Measurements from ENCODE around the gene ITIH2.
A peak's percentile ranks its signal among the peaks of the same experiment; 100 is the strongest.

- TF ChIP-seq CTCF (IDR thresholded peaks at IDR 0.05) (no peak), MAX (IDR thresholded peaks at IDR 0.05) (no peak), EP300 (IDR thresholded peaks at IDR 0.05) (peak; percentile 48 to 56; a peak in 3 of 5 replicates), USF2 (IDR thresholded peaks at IDR 0.05) (no peak)
Observed at GRCh38 chr10:7700577-7701125, 2.5 kb upstream of the ITIH2 start.

All from A549 (cell line).